ENCODE measurements around the gene DYDC2. TPM values are rescaled to one million over a fixed set of nuclear protein-coding genes. Genes with fewer than 3 reads are reported as not detected.

DYDC2 gene
- total and polyA plus RNA-seq, 9 of the 15 experiments (the other 6 are each of a cell fraction or from before 2014, with no cell fraction given) = 0.06 to 0.34 (median 0.15) TPM; not detected in 5

- TF ChIP-seq HMGXB4 (CRISPR knock-in tag; IDR thresholded peaks at IDR 0.05) (no peak), MLLT1 (IDR thresholded peaks at IDR 0.05) (no peak), COPS2 (conservative IDR thresholded peaks at IDR 0.05) (no peak), PURB (CRISPR knock-in tag; IDR thresholded peaks at IDR 0.05; ENCODE audit: low read depth) (no peak), ZFP91 (CRISPR knock-in tag; IDR thresholded peaks at IDR 0.05) (no peak), ASH1L (IDR thresholded peaks at IDR 0.05; ENCODE audit: borderline replicate concordance, low read depth, partially characterized antibody) (no peak), MCM7 (IDR thresholded peaks at IDR 0.05) (no peak), NR4A1 (CRISPR knock-in tag; IDR thresholded peaks at IDR 0.05) (no peak), NR4A1 (tag; IDR thresholded peaks at IDR 0.05) (no peak), E2F4 (CRISPR knock-in tag; IDR thresholded peaks at IDR 0.05; ENCODE audit: low read depth) (no peak)
Observed at GRCh38 chr10:80415734-80416478, 59.3 kb downstream of the DYDC2 start (continued).
